ENCODE data around the gene AGAP9.
"Not testable (repeated sequence)": the region's sequence is repeated elsewhere in the genome, so short reads cannot be mapped to it uniquely, and the experiment has no call there.

The AGAP9 gene

GRCh38 chr10:47456079-47456785 is 67.2 kb downstream of the AGAP9 start:
- no peak for DNase-seq

GRCh38 chr10:47455350-47456078 is 67.9 kb downstream of the AGAP9 start:
- not testable (repeated sequence) for DNase-seq

- no peak for DNase-seq
Measured at GRCh38 chr10:47454780-47455058, 68.7 kb downstream of the AGAP9 start.

- no peak for DNase-seq
Measured at GRCh38 chr10:47454008-47454779, 69.2 kb downstream of the AGAP9 start.

- DNase-seq = no peak
Measured at GRCh38 chr10:47453141-47454007, 70.1 kb downstream of the AGAP9 start.

GRCh38 chr10:47452495-47453140 is 70.8 kb downstream of the AGAP9 start:
- no peak for DNase-seq

GRCh38 chr10:47451998-47452494 is 71.4 kb downstream of the AGAP9 start:
- no peak for DNase-seq

Measured in EL (cell line).